GM12892 (cell line): ENCODE measurements around the gene SLC8B1.

Source experiments
- DNase-seq: peaks from one replicate; pipeline ENCODE4 v3.0.0; 2011; ENCODE audit not compliant: insufficient read length
- FAIRE-seq: peaks from 2 replicates; lab custom pipeline; 2011; peaks lifted over from hg19 to GRCh38; lab: Jason Lieb, UNC
- POLR2A ChIP-seq: IDR thresholded peaks from 2 replicates; pipeline ENCODE4 v1.6.1; 2011; ENCODE audit warnings: low read depth, low read length, control low read depth
- POLR2AphosphoS5 ChIP-seq: IDR thresholded peaks from 2 replicates; pipeline ENCODE4 v1.6.1; 2011; ENCODE audit warnings: low read depth, low read length, control low read depth
- TAF1 ChIP-seq: IDR thresholded peaks from 2 replicates; pipeline ENCODE4 v1.6.1; 2011; ENCODE audit warnings: low read depth, mild to moderate bottlenecking, control low read depth, low read length, borderline replicate concordance

Gene SLC8B1

GRCh38 chr12:113260636-113261300, 74.1 kb downstream of the SLC8B1 start:
- FAIRE-seq (no peak), DNase-seq (no peak)
- TF ChIP-seq POLR2A (no peak), POLR2AphosphoS5 (no peak), TAF1 (no peak)

- no peak for TF ChIP-seq POLR2AphosphoS5
- no peak for TF ChIP-seq TAF1
- DNase-seq (no peak), FAIRE-seq (no peak)
Observed at GRCh38 chr12:113260127-113260526, 74.8 kb downstream of the SLC8B1 start.

- FAIRE-seq (no peak), DNase-seq (no peak)
- TF ChIP-seq TAF1 (no peak), POLR2A (no peak), POLR2AphosphoS5 (no peak)
Observed at GRCh38 chr12:113257564-113257963, 77.3 kb downstream of the SLC8B1 start.

- no peak for TF ChIP-seq POLR2AphosphoS5
- TF ChIP-seq TAF1: no peak
- no peak for TF ChIP-seq POLR2A
- DNase-seq (no peak), FAIRE-seq (no peak)
Observed at GRCh38 chr12:113254298-113254697, 80.6 kb downstream of the SLC8B1 start.

GRCh38 chr12:113253532-113254285, 81.2 kb downstream of the SLC8B1 start:
- TF ChIP-seq POLR2AphosphoS5 (no peak), TAF1 (no peak)
- DNase-seq (no peak), FAIRE-seq (no peak)

- DNase-seq (no peak), FAIRE-seq (no peak)
- no peak for TF ChIP-seq POLR2A
- no peak for TF ChIP-seq TAF1
- TF ChIP-seq POLR2AphosphoS5: no peak
Observed at GRCh38 chr12:113252494-113252893, 82.4 kb downstream of the SLC8B1 start.

- FAIRE-seq (no peak), DNase-seq (no peak)
- TF ChIP-seq POLR2AphosphoS5: no peak
- no peak for TF ChIP-seq TAF1
- no peak for TF ChIP-seq POLR2A
Observed at GRCh38 chr12:113251404-113252070, 83.4 kb downstream of the SLC8B1 start.

GRCh38 chr12:113250045-113250444, 84.9 kb downstream of the SLC8B1 start:
- no peak for TF ChIP-seq POLR2A
- TF ChIP-seq POLR2AphosphoS5: no peak
- TF ChIP-seq TAF1: no peak
- FAIRE-seq (no peak), DNase-seq (no peak)

GRCh38 chr12:113249546-113249945, 85.4 kb downstream of the SLC8B1 start:
- DNase-seq: no peak
- no peak for TF ChIP-seq POLR2AphosphoS5
- no peak for TF ChIP-seq TAF1
- no peak for TF ChIP-seq POLR2A
- no peak for FAIRE-seq

- TF ChIP-seq POLR2A: no peak
- DNase-seq (no peak), FAIRE-seq (no peak)
Observed at GRCh38 chr12:113248842-113249435, 86.0 kb downstream of the SLC8B1 start.
